WTC11 (cell line): ENCODE measurements around the gene GAK. TPM values are rescaled to one million over a fixed set of nuclear protein-coding genes. Genes with fewer than 3 reads are reported as not detected.

ENCODE experiments used
- ATAC-seq: fragments of 200-7000 bp; cut with Tn5 transposase; 2 replicates; pipeline ENCODE4 v1.10.0; 2021; ENCODE audit warnings: mild to moderate bottlenecking, moderate library complexity
- CTCF ChIA-PET: fragments of 300-600 bp; sonication (Branson Sonifier 250); formaldehyde crosslinking; loops from one replicate; lab custom pipeline; 2021; ENCODE audit warnings: antibody characterized with exemption; lab: Charles Lee
- POLR2A ChIA-PET: fragments of 350-600 bp; sonication (Branson Sonifier 250); formaldehyde crosslinking; loops from one replicate; lab custom pipeline; 2021; ENCODE audit warnings: antibody characterized with exemption; lab: Charles Lee
- DNase-seq: peaks from one replicate; pipeline ENCODE4 v3.0.0; 2021; ENCODE audit warnings: low spot score
- H3K27ac Mint-ChIP-seq: 2 replicates; pipeline ENCODE4 v1.8.0; 2021; ENCODE audit warnings: mixed read lengths
- H3K27me3 Mint-ChIP-seq: 2 replicates; pipeline ENCODE4 v1.8.0; 2021; ENCODE audit warnings: low read depth, mild to moderate bottlenecking, moderate library complexity, mixed read lengths
- H3K36me3 Mint-ChIP-seq: 2 replicates; pipeline ENCODE4 v1.8.0; 2021; ENCODE audit warnings: mixed read lengths
- H3K4me1 Mint-ChIP-seq: 2 replicates; pipeline ENCODE4 v1.8.0; 2022; ENCODE audit warnings: mixed read lengths
- H3K4me3 Mint-ChIP-seq: 2 replicates; pipeline ENCODE4 v1.8.0; 2021; ENCODE audit warnings: mild to moderate bottlenecking, moderate library complexity, mixed read lengths
- H3K9me3 Mint-ChIP-seq: 2 replicates; pipeline ENCODE4 v1.8.0; 2021; ENCODE audit warnings: mixed read lengths
- ATF1 ChIP-seq: sonication (generic); formaldehyde crosslinking; IDR thresholded peaks from 2 replicates; pipeline ENCODE4 v1.8.1; 2023; ENCODE audit warnings: mild to moderate bottlenecking, moderate library complexity, missing genetic modification reagents
- CREB1 ChIP-seq: sonication (generic); formaldehyde crosslinking; IDR thresholded peaks from 2 replicates; pipeline ENCODE4 v1.8.0; 2023; ENCODE audit warnings: mild to moderate bottlenecking, missing genetic modification reagents
- CREM ChIP-seq: sonication (generic); formaldehyde crosslinking; IDR thresholded peaks from 2 replicates; pipeline ENCODE4 v1.8.1; 2022; ENCODE audit warnings: mild to moderate bottlenecking, missing genetic modification reagents, moderate library complexity
- FOXJ3 ChIP-seq: sonication (generic); formaldehyde crosslinking; IDR thresholded peaks from 2 replicates; pipeline ENCODE4 v1.9.0; 2021; ENCODE audit warnings: missing genetic modification reagents, mild to moderate bottlenecking, borderline replicate concordance
- FOXK1 ChIP-seq: sonication (generic); formaldehyde crosslinking; IDR thresholded peaks from 2 replicates; pipeline ENCODE4 v1.8.0; 2022; ENCODE audit warnings: mild to moderate bottlenecking, moderate library complexity, missing genetic modification reagents
- GRHL2 ChIP-seq: fragments of 250-450 bp; sonication (Bioruptor Pico); IDR thresholded peaks from 2 replicates; pipeline ENCODE4 v1.8.0; 2022; ENCODE audit warnings: mild to moderate bottlenecking, moderate library complexity; ENCODE audit not compliant: insufficient replicate concordance, severe bottlenecking
- HMGXB4 ChIP-seq: sonication (generic); formaldehyde crosslinking; IDR thresholded peaks from 2 replicates; pipeline ENCODE4 v1.8.1; 2023; ENCODE audit warnings: mild to moderate bottlenecking, moderate library complexity, missing genetic modification reagents
- IRF1 ChIP-seq: sonication (generic); formaldehyde crosslinking; IDR thresholded peaks from 2 replicates; pipeline ENCODE4 v1.8.0; 2023; ENCODE audit warnings: missing genetic modification reagents
- JAZF1 ChIP-seq: fragments of 250-450 bp; sonication (Bioruptor Pico); IDR thresholded peaks from 2 replicates; pipeline ENCODE4 v1.9.0; 2021; ENCODE audit warnings: moderate library complexity, mild to moderate bottlenecking, inconsistent platforms
- MLX ChIP-seq: sonication (generic); formaldehyde crosslinking; IDR thresholded peaks from 2 replicates; pipeline ENCODE4 v1.8.1; 2023; ENCODE audit warnings: mild to moderate bottlenecking, missing genetic modification reagents, moderate library complexity
- MYBL2 ChIP-seq: sonication (generic); formaldehyde crosslinking; IDR thresholded peaks from 2 replicates; pipeline ENCODE4 v1.8.1; 2023; ENCODE audit warnings: mild to moderate bottlenecking, moderate library complexity, missing genetic modification reagents
- NR1H2 ChIP-seq: sonication (generic); formaldehyde crosslinking; IDR thresholded peaks from 2 replicates; pipeline ENCODE4 v1.9.0; 2021; ENCODE audit warnings: mild to moderate bottlenecking, moderate library complexity, missing genetic modification reagents
- NR2C2 ChIP-seq: sonication (generic); formaldehyde crosslinking; IDR thresholded peaks from 2 replicates; pipeline ENCODE4 v1.8.0; 2022; ENCODE audit warnings: mild to moderate bottlenecking, missing genetic modification reagents
- PRRX2 ChIP-seq: fragments of 250-450 bp; sonication (Bioruptor Pico); IDR thresholded peaks from 2 replicates; pipeline ENCODE4 v1.8.0; 2021; ENCODE audit warnings: mild to moderate bottlenecking
- SOX15 ChIP-seq: fragments of 250-450 bp; sonication (Bioruptor Pico); IDR thresholded peaks from 2 replicates; pipeline ENCODE4 v1.9.0; 2021; ENCODE audit warnings: mild to moderate bottlenecking
- TCF7 ChIP-seq: sonication (generic); formaldehyde crosslinking; IDR thresholded peaks from 2 replicates; pipeline ENCODE4 v1.8.0; 2022; ENCODE audit warnings: mild to moderate bottlenecking, low read depth, missing genetic modification reagents, moderate library complexity
- ZBTB21 ChIP-seq: sonication (generic); formaldehyde crosslinking; IDR thresholded peaks from 2 replicates; pipeline ENCODE4 v1.8.1; 2023; ENCODE audit warnings: mild to moderate bottlenecking, missing genetic modification reagents, borderline replicate concordance
- ZMAT4 ChIP-seq: fragments of 250-450 bp; sonication (Bioruptor Pico); IDR thresholded peaks from 2 replicates; pipeline ENCODE4 v1.9.0; 2021; ENCODE audit warnings: mild to moderate bottlenecking
- ZNF219 ChIP-seq: sonication (generic); formaldehyde crosslinking; IDR thresholded peaks from 2 replicates; pipeline ENCODE4 v1.8.0; 2023; ENCODE audit warnings: missing genetic modification reagents, mild to moderate bottlenecking, borderline replicate concordance
- ZNF232 ChIP-seq: sonication (generic); formaldehyde crosslinking; IDR thresholded peaks from 2 replicates; pipeline ENCODE4 v1.8.0; 2022; ENCODE audit warnings: mild to moderate bottlenecking, missing genetic modification reagents
- ZNF263 ChIP-seq: sonication (generic); formaldehyde crosslinking; IDR thresholded peaks from 2 replicates; pipeline ENCODE4 v1.8.1; 2022; ENCODE audit warnings: low read depth, mild to moderate bottlenecking, moderate library complexity, missing genetic modification reagents
- ZNF396 ChIP-seq: fragments of 250-450 bp; sonication (Bioruptor Pico); IDR thresholded peaks from 2 replicates; pipeline ENCODE4 v1.8.0; 2021; ENCODE audit warnings: mild to moderate bottlenecking, moderate library complexity, borderline replicate concordance
- total RNA-seq: library from RNA; stranded (reverse); gene quantifications from 3 replicates; pipeline ENCODE4 v1.2.3, GENCODE V29; 2021
- TF ChIP-seq, protein P1 (sequence below): sonication (generic); formaldehyde crosslinking; IDR thresholded peaks from 2 replicates; pipeline ENCODE4 v1.8.0; 2022; ENCODE audit warnings: mild to moderate bottlenecking, missing genetic modification reagents
- TF ChIP-seq, protein P2 (sequence below): sonication (generic); formaldehyde crosslinking; IDR thresholded peaks from 2 replicates; pipeline ENCODE4 v1.8.0; 2022; ENCODE audit warnings: missing genetic modification reagents
- TF ChIP-seq, protein P3 (sequence below): sonication (generic); formaldehyde crosslinking; IDR thresholded peaks from 2 replicates; pipeline ENCODE4 v1.8.0; 2022; ENCODE audit warnings: mild to moderate bottlenecking, missing genetic modification reagents
- TF ChIP-seq, protein P4 (sequence below): fragments of 250-450 bp; sonication (Bioruptor Pico); IDR thresholded peaks from 2 replicates; pipeline ENCODE4 v1.9.0; 2021; ENCODE audit warnings: mild to moderate bottlenecking

The GAK gene
- total RNA-seq, 1 experiment from 2014 or later, result 121 TPM

DNA sequence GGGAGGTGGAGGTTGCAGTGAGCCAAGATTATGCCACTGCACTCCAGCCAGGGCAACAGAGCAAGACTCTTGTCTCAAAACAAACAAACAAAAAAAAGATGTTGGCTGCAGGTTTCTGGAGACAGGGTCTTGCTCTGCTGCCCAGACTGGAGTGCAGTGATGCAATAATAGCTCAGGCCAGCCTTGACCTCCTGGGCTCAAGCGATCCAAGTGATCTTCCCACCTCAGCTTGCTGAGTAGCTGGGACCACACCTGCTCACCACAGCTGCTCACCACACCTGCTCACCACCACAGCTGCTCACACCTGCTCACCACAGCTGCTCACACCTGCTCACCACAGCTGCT, 76.3 kb downstream of the GAK start:
- ATAC-seq, result no peak
- no peaks in the 10 kb centered on the region for H3K27me3 Mint-ChIP-seq
- H3K9me3 Mint-ChIP-seq, result no peaks in the 10 kb centered on the region
- no peak overlapping the region for H3K27ac Mint-ChIP-seq
- ChIA-PET CTCF (interaction anchor here (1.2 kb wide), 1 partner anchor 113 kb away, joined by 4 read pairs; no protein-coding TSS in a partner anchor), POLR2A (no interaction called here)
- no peaks in the 10 kb centered on the region for H3K4me1 Mint-ChIP-seq
- H3K36me3 Mint-ChIP-seq, result peaks cover 30% of the 10 kb centered on the region
- no peak for DNase-seq
- H3K4me3 Mint-ChIP-seq, result no peak overlapping the region
- TF ChIP-seq GRHL2 (CRISPR knock-in tag) (no peak), FOXJ3 (CRISPR knock-in tag) (no peak), NR1H2 (CRISPR knock-in tag) (no peak), CREB1 (CRISPR knock-in tag) (no peak), JAZF1 (CRISPR knock-in tag) (no peak), FOXK1 (CRISPR knock-in tag) (no peak), ZNF232 (no peak), ZNF219 (no peak)
- TF ChIP-seq, protein P1, sequence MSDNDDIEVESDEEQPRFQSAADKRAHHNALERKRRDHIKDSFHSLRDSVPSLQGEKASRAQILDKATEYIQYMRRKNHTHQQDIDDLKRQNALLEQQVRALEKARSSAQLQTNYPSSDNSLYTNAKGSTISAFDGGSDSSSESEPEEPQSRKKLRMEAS (CRISPR knock-in tag), result no peak
- TF ChIP-seq, protein P2, sequence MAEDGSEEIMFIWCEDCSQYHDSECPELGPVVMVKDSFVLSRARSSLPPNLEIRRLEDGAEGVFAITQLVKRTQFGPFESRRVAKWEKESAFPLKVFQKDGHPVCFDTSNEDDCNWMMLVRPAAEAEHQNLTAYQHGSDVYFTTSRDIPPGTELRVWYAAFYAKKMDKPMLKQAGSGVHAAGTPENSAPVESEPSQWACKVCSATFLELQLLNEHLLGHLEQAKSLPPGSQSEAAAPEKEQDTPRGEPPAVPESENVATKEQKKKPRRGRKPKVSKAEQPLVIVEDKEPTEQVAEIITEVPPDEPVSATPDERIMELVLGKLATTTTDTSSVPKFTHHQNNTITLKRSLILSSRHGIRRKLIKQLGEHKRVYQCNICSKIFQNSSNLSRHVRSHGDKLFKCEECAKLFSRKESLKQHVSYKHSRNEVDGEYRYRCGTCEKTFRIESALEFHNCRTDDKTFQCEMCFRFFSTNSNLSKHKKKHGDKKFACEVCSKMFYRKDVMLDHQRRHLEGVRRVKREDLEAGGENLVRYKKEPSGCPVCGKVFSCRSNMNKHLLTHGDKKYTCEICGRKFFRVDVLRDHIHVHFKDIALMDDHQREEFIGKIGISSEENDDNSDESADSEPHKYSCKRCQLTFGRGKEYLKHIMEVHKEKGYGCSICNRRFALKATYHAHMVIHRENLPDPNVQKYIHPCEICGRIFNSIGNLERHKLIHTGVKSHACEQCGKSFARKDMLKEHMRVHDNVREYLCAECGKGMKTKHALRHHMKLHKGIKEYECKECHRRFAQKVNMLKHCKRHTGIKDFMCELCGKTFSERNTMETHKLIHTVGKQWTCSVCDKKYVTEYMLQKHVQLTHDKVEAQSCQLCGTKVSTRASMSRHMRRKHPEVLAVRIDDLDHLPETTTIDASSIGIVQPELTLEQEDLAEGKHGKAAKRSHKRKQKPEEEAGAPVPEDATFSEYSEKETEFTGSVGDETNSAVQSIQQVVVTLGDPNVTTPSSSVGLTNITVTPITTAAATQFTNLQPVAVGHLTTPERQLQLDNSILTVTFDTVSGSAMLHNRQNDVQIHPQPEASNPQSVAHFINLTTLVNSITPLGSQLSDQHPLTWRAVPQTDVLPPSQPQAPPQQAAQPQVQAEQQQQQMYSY, result no peak
- TF ChIP-seq, protein P3, sequence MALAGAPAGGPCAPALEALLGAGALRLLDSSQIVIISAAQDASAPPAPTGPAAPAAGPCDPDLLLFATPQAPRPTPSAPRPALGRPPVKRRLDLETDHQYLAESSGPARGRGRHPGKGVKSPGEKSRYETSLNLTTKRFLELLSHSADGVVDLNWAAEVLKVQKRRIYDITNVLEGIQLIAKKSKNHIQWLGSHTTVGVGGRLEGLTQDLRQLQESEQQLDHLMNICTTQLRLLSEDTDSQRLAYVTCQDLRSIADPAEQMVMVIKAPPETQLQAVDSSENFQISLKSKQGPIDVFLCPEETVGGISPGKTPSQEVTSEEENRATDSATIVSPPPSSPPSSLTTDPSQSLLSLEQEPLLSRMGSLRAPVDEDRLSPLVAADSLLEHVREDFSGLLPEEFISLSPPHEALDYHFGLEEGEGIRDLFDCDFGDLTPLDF (CRISPR knock-in tag), result no peak
- TF ChIP-seq, all 79 proteins: peak for 0

- Mint-ChIP-seq H3K4me1 (no peaks in the 10 kb centered on the region), H3K4me3 (no peak overlapping the region), H3K27me3 (no peaks in the 10 kb centered on the region), H3K36me3 (peaks cover 27% of the 10 kb centered on the region), H3K27ac (no peak overlapping the region; the same call in 1 of the 2 replicates), H3K9me3 (no peaks in the 10 kb centered on the region)
- no peak for DNase-seq
- POLR2A ChIA-PET, result no interaction called here
- TF ChIP-seq HMGXB4 (CRISPR knock-in tag) (no peak), ZNF263 (CRISPR knock-in tag) (no peak), ATF1 (CRISPR knock-in tag) (no peak), ZMAT4 (CRISPR knock-in tag) (no peak), CREM (CRISPR knock-in tag) (no peak), MLX (CRISPR knock-in tag) (no peak), MYBL2 (no peak), SOX15 (CRISPR knock-in tag) (no peak), JAZF1 (CRISPR knock-in tag) (no peak), PRRX2 (no peak), TCF7 (no peak), ZBTB21 (CRISPR knock-in tag) (no peak), IRF1 (CRISPR knock-in tag) (no peak), GRHL2 (CRISPR knock-in tag) (no peak), ZNF396 (CRISPR knock-in tag) (no peak), NR2C2 (CRISPR knock-in tag) (no peak), CREB1 (CRISPR knock-in tag) (no peak)
- TF ChIP-seq, protein P4, sequence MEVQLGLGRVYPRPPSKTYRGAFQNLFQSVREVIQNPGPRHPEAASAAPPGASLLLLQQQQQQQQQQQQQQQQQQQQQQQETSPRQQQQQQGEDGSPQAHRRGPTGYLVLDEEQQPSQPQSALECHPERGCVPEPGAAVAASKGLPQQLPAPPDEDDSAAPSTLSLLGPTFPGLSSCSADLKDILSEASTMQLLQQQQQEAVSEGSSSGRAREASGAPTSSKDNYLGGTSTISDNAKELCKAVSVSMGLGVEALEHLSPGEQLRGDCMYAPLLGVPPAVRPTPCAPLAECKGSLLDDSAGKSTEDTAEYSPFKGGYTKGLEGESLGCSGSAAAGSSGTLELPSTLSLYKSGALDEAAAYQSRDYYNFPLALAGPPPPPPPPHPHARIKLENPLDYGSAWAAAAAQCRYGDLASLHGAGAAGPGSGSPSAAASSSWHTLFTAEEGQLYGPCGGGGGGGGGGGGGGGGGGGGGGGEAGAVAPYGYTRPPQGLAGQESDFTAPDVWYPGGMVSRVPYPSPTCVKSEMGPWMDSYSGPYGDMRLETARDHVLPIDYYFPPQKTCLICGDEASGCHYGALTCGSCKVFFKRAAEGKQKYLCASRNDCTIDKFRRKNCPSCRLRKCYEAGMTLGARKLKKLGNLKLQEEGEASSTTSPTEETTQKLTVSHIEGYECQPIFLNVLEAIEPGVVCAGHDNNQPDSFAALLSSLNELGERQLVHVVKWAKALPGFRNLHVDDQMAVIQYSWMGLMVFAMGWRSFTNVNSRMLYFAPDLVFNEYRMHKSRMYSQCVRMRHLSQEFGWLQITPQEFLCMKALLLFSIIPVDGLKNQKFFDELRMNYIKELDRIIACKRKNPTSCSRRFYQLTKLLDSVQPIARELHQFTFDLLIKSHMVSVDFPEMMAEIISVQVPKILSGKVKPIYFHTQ, result no peak
- CTCF ChIA-PET, result no interaction called here
- no peak for ATAC-seq
Observed at GRCh38 chr4:854356-854755, 77.8 kb downstream of the GAK start.
